GM12892 (cell line): ENCODE data around the gene ZNF319.

Experiments
- POLR2A ChIP-seq: IDR thresholded peaks from 2 replicates; pipeline ENCODE4 v1.6.1; 2011; ENCODE audit warnings: low read depth, low read length, control low read depth
- POLR2AphosphoS5 ChIP-seq: IDR thresholded peaks from 2 replicates; pipeline ENCODE4 v1.6.1; 2011; ENCODE audit warnings: low read depth, low read length, control low read depth
- TAF1 ChIP-seq: IDR thresholded peaks from 2 replicates; pipeline ENCODE4 v1.6.1; 2011; ENCODE audit warnings: low read depth, mild to moderate bottlenecking, control low read depth, low read length, borderline replicate concordance

GRCh38 chr16:57997176-57997527, 3.3 kb downstream of the ZNF319 start:
- TF ChIP-seq POLR2AphosphoS5 (no peak), POLR2A (no peak), TAF1 (no peak)
